SK-N-SH treated with all-trans-retinoic acid at 6 μM for 48 hours (cell line): ENCODE data around the gene CD200R1.
"Not testable (repeated sequence)": the region's sequence is repeated elsewhere in the genome, so short reads cannot be mapped to it uniquely, and the experiment has no call there.

Experiments
- ATAC-seq: fragments of 200-7000 bp; cut with Tn5 transposase; 3 replicates; pipeline ENCODE4 v1.9.1; 2020; ENCODE audit warnings: mild to moderate bottlenecking, moderate library complexity
- ARNTL ChIP-seq: fragments of 450-650 bp; formaldehyde crosslinking; IDR thresholded peaks from 2 replicates; pipeline ENCODE4 v1.5.0; 2020; ENCODE audit warnings: low read depth, mild to moderate bottlenecking, moderate library complexity, borderline replicate concordance
- BACH2 ChIP-seq: fragments of 250-450 bp; sonication (Bioruptor Pico); IDR thresholded peaks from 2 replicates; pipeline ENCODE4 v1.9.0; 2021; ENCODE audit warnings: mild to moderate bottlenecking, borderline replicate concordance
- CREB5 ChIP-seq: fragments of 250-450 bp; sonication (Bioruptor Pico); IDR thresholded peaks from 2 replicates; pipeline ENCODE4 v1.5.1; 2020; ENCODE audit warnings: low read depth, mild to moderate bottlenecking, moderate library complexity
- CSDC2 ChIP-seq: fragments of 250-450 bp; sonication (Bioruptor Pico); IDR thresholded peaks from 2 replicates; pipeline ENCODE4 v1.5.0; 2020; ENCODE audit warnings: mild to moderate bottlenecking, moderate library complexity
- ESRRG ChIP-seq: fragments of 250-450 bp; sonication (Bioruptor Pico); IDR thresholded peaks from 2 replicates; pipeline ENCODE4 v1.6.1; 2021; ENCODE audit warnings: mild to moderate bottlenecking
- ISL1 ChIP-seq: fragments of 250-450 bp; sonication (Bioruptor Pico); IDR thresholded peaks from 2 replicates; pipeline ENCODE4 v2.1.2; 2022; ENCODE audit warnings: mild to moderate bottlenecking, moderate library complexity
- OSR1 ChIP-seq: fragments of 250-450 bp; sonication (Bioruptor Pico); IDR thresholded peaks from 2 replicates; pipeline ENCODE4 v1.8.0; 2022; ENCODE audit warnings: moderate library complexity, mild to moderate bottlenecking, inconsistent platforms
- PATZ1 ChIP-seq: fragments of 250-450 bp; sonication (Bioruptor Pico); IDR thresholded peaks from 2 replicates; pipeline ENCODE4 v1.8.0; 2020; ENCODE audit warnings: mild to moderate bottlenecking, moderate library complexity, borderline replicate concordance
- POU6F1 ChIP-seq: fragments of 250-450 bp; sonication (Bioruptor Pico); IDR thresholded peaks from 2 replicates; pipeline ENCODE4 v1.8.0; 2021; ENCODE audit warnings: low read depth, mild to moderate bottlenecking, moderate library complexity, borderline replicate concordance
- PPARA ChIP-seq: fragments of 250-450 bp; sonication (Bioruptor Pico); IDR thresholded peaks from 2 replicates; pipeline ENCODE4 v1.5.0; 2020; ENCODE audit warnings: mild to moderate bottlenecking, borderline replicate concordance
- RARB ChIP-seq: fragments of 250-450 bp; sonication (Bioruptor Pico); IDR thresholded peaks from 2 replicates; pipeline ENCODE4 v1.8.0; 2021; ENCODE audit warnings: mild to moderate bottlenecking, moderate library complexity
- SNAI2 ChIP-seq: fragments of 250-450 bp; sonication (Bioruptor Pico); IDR thresholded peaks from 2 replicates; pipeline ENCODE4 v1.5.0; 2020; ENCODE audit warnings: mild to moderate bottlenecking, moderate library complexity
- TCF4 ChIP-seq: fragments of 250-450 bp; sonication (Bioruptor Pico); IDR thresholded peaks from 2 replicates; pipeline ENCODE4 v1.8.0; 2021; ENCODE audit warnings: mild to moderate bottlenecking, moderate library complexity, borderline replicate concordance
- TOX ChIP-seq: fragments of 250-450 bp; sonication (Bioruptor Pico); IDR thresholded peaks from 2 replicates; pipeline ENCODE4 v1.8.0; 2021; ENCODE audit warnings: mild to moderate bottlenecking, moderate library complexity, borderline replicate concordance
- TSHZ2 ChIP-seq: fragments of 250-450 bp; sonication (Bioruptor Pico); IDR thresholded peaks from 2 replicates; pipeline ENCODE4 v1.5.0; 2020; ENCODE audit warnings: mild to moderate bottlenecking, moderate library complexity
- ZC3H10 ChIP-seq: fragments of 250-450 bp; sonication (Bioruptor Pico); IDR thresholded peaks from 2 replicates; pipeline ENCODE4 v1.5.1; 2021; ENCODE audit warnings: mild to moderate bottlenecking, moderate library complexity
- ZFP3 ChIP-seq: fragments of 250-450 bp; sonication (Bioruptor Pico); IDR thresholded peaks from 2 replicates; pipeline ENCODE4 v1.5.0; 2020; ENCODE audit warnings: mild to moderate bottlenecking, moderate library complexity
- ZFP30 ChIP-seq: fragments of 450-650 bp; formaldehyde crosslinking; IDR thresholded peaks from 2 replicates; pipeline ENCODE4 v1.5.0; 2022; ENCODE audit warnings: mild to moderate bottlenecking, moderate library complexity
- ZNF565 ChIP-seq: fragments of 450-650 bp; formaldehyde crosslinking; conservative IDR thresholded peaks from 2 replicates; pipeline ENCODE4 v1.5.0; 2020; ENCODE audit warnings: low read depth, mild to moderate bottlenecking, moderate library complexity
- ZNF70 ChIP-seq: fragments of 450-650 bp; formaldehyde crosslinking; IDR thresholded peaks from 2 replicates; pipeline ENCODE4 v1.5.0; 2020; ENCODE audit warnings: mild to moderate bottlenecking, moderate library complexity

Gene CD200R1

GRCh38 chr3:112925969-112926368, 48.9 kb downstream of the CD200R1 start:
- ATAC-seq = no peak
- TF ChIP-seq ZFP3 = no peak
- no peak for TF ChIP-seq CREB5
- TF ChIP-seq ESRRG = no peak
- no peak for TF ChIP-seq RARB (CRISPR knock-in tag)
- TF ChIP-seq SNAI2 = no peak

GRCh38 chr3:112925560-112925959, 49.3 kb downstream of the CD200R1 start:
- TF ChIP-seq TCF4 (CRISPR knock-in tag) (no peak), ZFP30 (CRISPR knock-in tag) (no peak), CSDC2 (no peak)
- TF ChIP-seq, all 23 proteins: peak for 0
- ATAC-seq = no peak

GRCh38 chr3:112919541-112919940, 55.4 kb downstream of the CD200R1 start:
- ATAC-seq = not testable (repeated sequence)

- no peak for TF ChIP-seq ARNTL (CRISPR knock-in tag)
- TF ChIP-seq ZNF565 = no peak
- no peak for TF ChIP-seq ZC3H10 (CRISPR knock-in tag)
- TF ChIP-seq CSDC2 = no peak
- no peak for TF ChIP-seq RARB (CRISPR knock-in tag)
- no peak for TF ChIP-seq POU6F1 (CRISPR knock-in tag)
- no peak for TF ChIP-seq ISL1 (CRISPR knock-in tag)
- TF ChIP-seq ZNF70 (CRISPR knock-in tag) = no peak
- no peak for TF ChIP-seq BACH2 (CRISPR knock-in tag)
- TF ChIP-seq OSR1 = no peak
- no peak for TF ChIP-seq TOX (CRISPR knock-in tag)
- no peak for TF ChIP-seq PPARA (CRISPR knock-in tag)
- TF ChIP-seq PATZ1 (CRISPR knock-in tag) = no peak
- TF ChIP-seq TSHZ2 (CRISPR knock-in tag) = no peak
- ATAC-seq = no peak
Observed at GRCh38 chr3:112908252-112908651, 66.7 kb downstream of the CD200R1 start.

GRCh38 chr3:112904786-112905185, 70.1 kb downstream of the CD200R1 start:
- no peak for ATAC-seq
- TF ChIP-seq RARB (CRISPR knock-in tag) = no peak

- no peak for ATAC-seq
- no peak for TF ChIP-seq ESRRG
- no peak for TF ChIP-seq TSHZ2 (CRISPR knock-in tag)
- no peak for TF ChIP-seq SNAI2
- no peak for TF ChIP-seq POU6F1 (CRISPR knock-in tag)
- TF ChIP-seq CSDC2 = no peak
- TF ChIP-seq ARNTL (CRISPR knock-in tag) = no peak
- TF ChIP-seq PPARA (CRISPR knock-in tag) = no peak
- no peak for TF ChIP-seq RARB (CRISPR knock-in tag)
- no peak for TF ChIP-seq ZNF565
- TF ChIP-seq TCF4 (CRISPR knock-in tag) = no peak
- TF ChIP-seq ISL1 (CRISPR knock-in tag) = no peak
- no peak for TF ChIP-seq BACH2 (CRISPR knock-in tag)
- no peak for TF ChIP-seq ZC3H10 (CRISPR knock-in tag)
Observed at GRCh38 chr3:112900113-112900512, 74.8 kb downstream of the CD200R1 start.
